SH-SY5Y (cell line): ENCODE measurements around the gene CAND2.

Experiments used
- GATA2 ChIP-seq: IDR thresholded peaks from 2 replicates; pipeline ENCODE4 v1.6.1; 2011; ENCODE audit warnings: mild to moderate bottlenecking, low read depth, low read length
- GATA3 ChIP-seq: IDR thresholded peaks from 2 replicates; pipeline ENCODE4 v1.6.1; 2011; ENCODE audit warnings: low read depth, mild to moderate bottlenecking, low read length, moderate library complexity

- TF ChIP-seq GATA3: no peak
- TF ChIP-seq GATA2: no peak
Observed at GRCh38 chr3:12824299-12824698, 27.8 kb downstream of the CAND2 start.
